Right forelimb (tissue), 1 donor: ENCODE measurements around the gene TCF4.

Experiments
- DNase-seq: peaks from one replicate; pipeline ENCODE4 v3.0.0-alpha.2; 2018

TCF4 gene

GRCh38 chr18:55433140-55433539 lies 154.9 kb downstream of the TCF4 start:
- no peak for DNase-seq

- no peak for DNase-seq
Measured at GRCh38 chr18:55432307-55433040, 155.5 kb downstream of the TCF4 start.

GRCh38 chr18:55430026-55430425 lies 158.0 kb downstream of the TCF4 start:
- DNase-seq, result no peak

- no peak for DNase-seq
Measured at GRCh38 chr18:55427951-55428350, 160.0 kb downstream of the TCF4 start.

GRCh38 chr18:55425698-55426097 lies 162.3 kb downstream of the TCF4 start:
- no peak for DNase-seq

- peak; percentile 84 for DNase-seq
Measured at GRCh38 chr18:55422456-55423180, 165.4 kb downstream of the TCF4 start.

- DNase-seq, result peak; percentile 61
Measured at GRCh38 chr18:55421615-55422419, 166.2 kb downstream of the TCF4 start.

GRCh38 chr18:55421308-55421614 lies 166.7 kb downstream of the TCF4 start:
- DNase-seq, result no peak

GRCh38 chr18:55420665-55421307 lies 167.2 kb downstream of the TCF4 start:
- no peak for DNase-seq

GRCh38 chr18:55419947-55420664 lies 167.9 kb downstream of the TCF4 start:
- no peak for DNase-seq

- DNase-seq, result no peak
Measured at GRCh38 chr18:55419132-55419946, 168.7 kb downstream of the TCF4 start.

- DNase-seq, result no peak
Measured at GRCh38 chr18:55418439-55418838, 169.6 kb downstream of the TCF4 start.

- DNase-seq, result no peak
Measured at GRCh38 chr18:55416791-55417190, 171.2 kb downstream of the TCF4 start.

GRCh38 chr18:55415258-55415871 lies 172.6 kb downstream of the TCF4 start:
- peak; percentile 88 for DNase-seq

- DNase-seq, result no peak
Measured at GRCh38 chr18:55414475-55414874, 173.5 kb downstream of the TCF4 start.

GRCh38 chr18:55413474-55413873 lies 174.5 kb downstream of the TCF4 start:
- no peak for DNase-seq

- no peak for DNase-seq
Measured at GRCh38 chr18:55407774-55408535, 180.0 kb downstream of the TCF4 start.

GRCh38 chr18:55407191-55407590 lies 180.8 kb downstream of the TCF4 start:
- DNase-seq, result no peak

GRCh38 chr18:55406451-55406991 lies 181.5 kb downstream of the TCF4 start:
- no peak for DNase-seq

GRCh38 chr18:55405893-55406406 lies 182.0 kb downstream of the TCF4 start:
- DNase-seq, result peak; percentile 86
